ENCODE data around the gene STAG3. TPM values are rescaled to one million over a fixed set of nuclear protein-coding genes. Genes with fewer than 3 reads are reported as not detected.
A peak's percentile ranks its signal among the peaks of the same experiment; 100 is the strongest.

Gene STAG3
- total RNA-seq, 1 experiment from 2014 or later, result 5.2 TPM

- peaks cover 36% of the 10 kb centered on the region for H3K4me1 Mint-ChIP-seq
- peaks cover 32% of the 10 kb centered on the region for H3K36me3 Mint-ChIP-seq
- H3K9me3 Mint-ChIP-seq, result no peaks in the 10 kb centered on the region
- no peak for TF ChIP-seq CREB1 (CRISPR knock-in tag; IDR thresholded peaks at IDR 0.05)
- TF ChIP-seq ZNF121 (CRISPR knock-in tag; IDR thresholded peaks at IDR 0.05), result 0 out of 2 replicates have a peak, but pooled peaks have one; percentile 3
- no peak for TF ChIP-seq ARID4B (CRISPR knock-in tag; IDR thresholded peaks at IDR 0.05; ENCODE audit: borderline replicate concordance)
- TF ChIP-seq NFE2L1 (CRISPR knock-in tag; IDR thresholded peaks at IDR 0.05), result no peak
- TF ChIP-seq ZMAT4 (CRISPR knock-in tag; IDR thresholded peaks at IDR 0.05), result no peak
- CTCF ChIA-PET, result interaction anchor here (1.5 kb wide), 1 partner anchor 23 kb away, joined by 5 read pairs; no protein-coding TSS in a partner anchor
- DNase-seq (ENCODE audit: low spot score) (no peak), ATAC-seq (no peak)
- no peaks in the 10 kb centered on the region for H3K27me3 Mint-ChIP-seq (ENCODE audit: low read depth)
- POLR2A ChIA-PET, result no interaction called here
- H3K27ac Mint-ChIP-seq, result peak overlapping the region; percentile 27; the same call in 1 of the 2 replicates
- no peak overlapping the region for H3K4me3 Mint-ChIP-seq
These were observed 23.8 kb upstream of the STAG3 start for GRCh38 chr7:100153708-100154535.

GRCh38 chr7:100154651-100155491 is 22.8 kb upstream of the STAG3 start:
- no peak for DNase-seq (ENCODE audit: low spot score)
- H3K27ac Mint-ChIP-seq, result no peak overlapping the region; the same call in 1 of the 2 replicates
- H3K4me1 Mint-ChIP-seq, result peaks cover 39% of the 10 kb centered on the region
- H3K4me3 Mint-ChIP-seq, result no peak overlapping the region
- no peak for ATAC-seq
- ChIA-PET POLR2A (interaction anchor here (0.7 to 1.0 kb wide), 2 partner anchors 13 to 22 kb away, joined by 3 read pairs; no protein-coding TSS in a partner anchor), CTCF (interaction anchor here (1.5 kb wide), 1 partner anchor 24 kb away, joined by 5 read pairs; no protein-coding TSS in a partner anchor)
- H3K36me3 Mint-ChIP-seq, result peaks cover 32% of the 10 kb centered on the region
- H3K9me3 Mint-ChIP-seq, result no peaks in the 10 kb centered on the region
- no peaks in the 10 kb centered on the region for H3K27me3 Mint-ChIP-seq (ENCODE audit: low read depth)
- TF ChIP-seq ARID4B (CRISPR knock-in tag; IDR thresholded peaks at IDR 0.05; ENCODE audit: borderline replicate concordance) (0 out of 2 replicates have a peak, but pooled peaks have one; percentile 39), PRDM15 (CRISPR knock-in tag; IDR thresholded peaks at IDR 0.05) (no peak)
